ENCODE data around the gene PANK1. TPM values are rescaled to one million over a fixed set of nuclear protein-coding genes. Genes with fewer than 3 reads are reported as not detected.
"Not testable (repeated sequence)": the region's sequence is repeated elsewhere in the genome, so short reads cannot be mapped to it uniquely, and the experiment has no call there.

Gene PANK1
- polyA plus RNA-seq, 1 of the 3 experiments (the other 2 are of a cell fraction): 4.2 TPM

- Histone ChIP-seq H3F3A (replicated peaks; ENCODE audit: insufficient read depth) (no peaks in the 10 kb centered on the region), H3K79me2 (ENCODE audit: insufficient read depth) (no peaks in the 10 kb centered on the region), H4K20me1 (ENCODE audit: insufficient read depth) (no peaks in the 10 kb centered on the region), H3K27me3 (ENCODE audit: insufficient read depth) (no peaks in the 10 kb centered on the region), H3K27ac (ENCODE audit: low read depth in 2 of 2, low read length in 1 of 2) (no peak overlapping the region), H3K9me2 (no peaks in the 10 kb centered on the region), H3K4me2 (no peak overlapping the region), H3K4me3 (ENCODE audit: low read depth in 2 of 2, low read length in 1 of 2) (no peak overlapping the region), H3K36me3 (replicated peaks in 1 of 2; ENCODE audit: control insufficient read depth in 1 of 2, insufficient read depth in 2 of 2, low read length in 1 of 2) (no peaks in the 10 kb centered on the region), H3K9ac (no peak overlapping the region), H2AFZ (ENCODE audit: low read depth) (no peak overlapping the region), H3K4me1 (ENCODE audit: control insufficient read depth in 1 of 2, insufficient read depth in 2 of 2, low read depth in 1 of 2, low read length in 1 of 2) (peaks cover 0 to 4% of the 10 kb centered on the region in 2 experiments; a peak in 2 of 4 replicates), H3K9me3 (no peaks in the 10 kb centered on the region; the same call in 1 of the 2 replicates)
- TF ChIP-seq, protein P1, sequence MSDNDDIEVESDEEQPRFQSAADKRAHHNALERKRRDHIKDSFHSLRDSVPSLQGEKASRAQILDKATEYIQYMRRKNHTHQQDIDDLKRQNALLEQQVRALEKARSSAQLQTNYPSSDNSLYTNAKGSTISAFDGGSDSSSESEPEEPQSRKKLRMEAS (IDR thresholded peaks at IDR 0.05; ENCODE audit: low read depth): no peak
- no peak for TF ChIP-seq FOSL2 (IDR thresholded peaks at IDR 0.05; ENCODE audit: borderline replicate concordance, low read depth)
- TF ChIP-seq EZH2phosphoT487 (IDR thresholded peaks at IDR 0.05; ENCODE audit: borderline replicate concordance, low read depth): no peak
- TF ChIP-seq CHD2 (IDR thresholded peaks at IDR 0.05; ENCODE audit: low read length, partially characterized antibody): no peak
- TF ChIP-seq MEF2A (IDR thresholded peaks at IDR 0.05; ENCODE audit: borderline replicate concordance, low read depth): no peak
- TF ChIP-seq USF1 (IDR thresholded peaks at IDR 0.05; ENCODE audit: borderline replicate concordance, low read depth): no peak
- no peak for TF ChIP-seq TAF1 (IDR thresholded peaks at IDR 0.05; ENCODE audit: borderline replicate concordance, low read depth, low read length)
- no peak for TF ChIP-seq POLR2AphosphoS5 (IDR thresholded peaks at IDR 0.05; ENCODE audit: low read depth, low read length)
- no peak for TF ChIP-seq ELF1 (IDR thresholded peaks at IDR 0.05)
- no peak for TF ChIP-seq SMC3 (IDR thresholded peaks at IDR 0.05; ENCODE audit: low read depth, low read length)
- TF ChIP-seq SIN3A (IDR thresholded peaks at IDR 0.05; ENCODE audit: borderline replicate concordance, low read depth, low read length): no peak
- TF ChIP-seq RFX5 (IDR thresholded peaks at IDR 0.05; ENCODE audit: low read length): no peak
- TF ChIP-seq RXRA (IDR thresholded peaks at IDR 0.05; ENCODE audit: borderline replicate concordance, low read depth): no peak
- ChIA-PET CTCF (no interaction called here), POLR2A (no interaction called here)
- DNase-seq: no peak
- WGBS (ENCODE audit: low lambda C conversion rate): 96% methylated on average over 3 of the region's 3 CpGs
Measured at GRCh38 chr10:89621438-89621837, 23.6 kb downstream of the PANK1 start.

DNA sequence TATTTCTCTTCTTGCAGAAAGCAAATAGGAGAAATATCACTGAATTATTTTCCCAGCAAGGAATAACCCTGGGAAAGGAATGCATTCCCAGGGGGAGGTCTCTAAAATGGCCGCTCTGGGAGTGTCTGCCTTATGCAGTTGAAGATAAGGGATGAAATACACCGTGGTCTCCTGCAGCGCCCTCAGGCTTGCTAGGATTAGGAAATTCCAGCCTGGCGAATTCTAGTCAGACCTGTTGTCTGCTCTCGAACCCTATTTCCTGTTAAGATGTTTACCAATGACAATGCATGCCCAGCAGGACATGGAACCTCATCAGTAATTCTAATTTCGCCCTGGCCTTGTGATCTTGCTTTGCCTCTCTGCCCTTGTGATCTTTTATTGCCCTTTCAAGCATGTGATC, 24.7 kb downstream of the PANK1 start:
- H3F3A ChIP-seq (replicated peaks; ENCODE audit: insufficient read depth); H4K20me1 ChIP-seq (ENCODE audit: insufficient read depth); H3K9me3 ChIP-seq; POLR2A ChIA-PET; H3K36me3 ChIP-seq (replicated peaks in 1 of 2; ENCODE audit: control insufficient read depth in 1 of 2, insufficient read depth in 2 of 2, low read length in 1 of 2); H3K4me3 ChIP-seq (ENCODE audit: low read depth in 2 of 2, low read length in 1 of 2); DNase-seq; H3K4me1 ChIP-seq (ENCODE audit: control insufficient read depth in 1 of 2, insufficient read depth in 2 of 2, low read depth in 1 of 2, low read length in 1 of 2); H3K9ac ChIP-seq; CTCF ChIA-PET; H3K79me2 ChIP-seq (ENCODE audit: insufficient read depth); H3K27me3 ChIP-seq (ENCODE audit: insufficient read depth); H2AFZ ChIP-seq (ENCODE audit: low read depth); H3K9me2 ChIP-seq; H3K27ac ChIP-seq (ENCODE audit: low read depth in 2 of 2, low read length in 1 of 2); H3K4me2 ChIP-seq: not testable (repeated sequence)
- 90% methylated on average over 6 of the region's 6 CpGs for WGBS (ENCODE audit: low lambda C conversion rate)
